CD4-positive, alpha-beta T cell (primary cell): Measurements from ENCODE around the gene ZYG11B. TPM values are rescaled to one million over a fixed set of nuclear protein-coding genes. Genes with fewer than 3 reads are reported as not detected.

ENCODE experiments used
- ATAC-seq: fragments of 200-7000 bp; cut with Tn5 transposase; one replicate; pipeline ENCODE4 v1.10.0; 2022; ENCODE audit warnings: mild to moderate bottlenecking; ENCODE audit not compliant: poor library complexity
- CTCF ChIA-PET: fragments of 350-600 bp; sonication (Branson Sonifier 250); formaldehyde crosslinking; loops from one replicate; lab custom pipeline; 2021; ENCODE audit warnings: antibody characterized with exemption, inconsistent platforms; lab: Charles Lee
- POLR2A ChIA-PET: fragments of 350-600 bp; sonication (Branson Sonifier 250); formaldehyde crosslinking; loops from one replicate; lab custom pipeline; 2021; ENCODE audit warnings: antibody characterized with exemption, inconsistent platforms; lab: Charles Lee
- DNase-seq, 14 experiments: peaks; one replicate each; pipeline ENCODE4 v3.0.0-alpha.2; 2013 to 2020; ENCODE audit warnings: mixed read lengths in 2 of 14
- H3K27ac ChIP-seq, 2 donors: one replicate each; pipeline versions ENCODE4 v1.5.1 to v1.7.0; 2013; ENCODE audit warnings: low read length in 2 of 2, low read depth in 1 of 2, mild to moderate bottlenecking in 1 of 2
- H3K27me3 ChIP-seq, 2 experiments: 1 replicate in 1 of 2; 2 replicates in 1 of 2; pipeline versions ENCODE4 v1.6.1 to v1.7.0; 2013; ENCODE audit warnings: low read length in 2 of 2, control low read depth in 1 of 2, mild to moderate bottlenecking in 1 of 2, moderate library complexity in 1 of 2; ENCODE audit not compliant: insufficient read depth in 2 of 2, control insufficient read depth in 1 of 2
- H3K36me3 ChIP-seq: one replicate; pipeline ENCODE4 v1.6.1; 2013; ENCODE audit warnings: low read length, control low read depth; ENCODE audit not compliant: insufficient read depth
- H3K4me1 ChIP-seq: one replicate; pipeline ENCODE4 v1.6.1; 2013; ENCODE audit warnings: low read length, control low read depth; ENCODE audit not compliant: insufficient read depth
- H3K4me3 ChIP-seq: one replicate; pipeline ENCODE4 v1.5.1; 2013; ENCODE audit warnings: mild to moderate bottlenecking, low read length, moderate library complexity
- H3K9me3 ChIP-seq, 2 experiments: 1 replicate in 1 of 2; 2 replicates in 1 of 2; pipeline versions ENCODE4 v1.6.1 to v1.7.0; 2013; ENCODE audit warnings: low read length in 2 of 2, mild to moderate bottlenecking in 2 of 2, control low read depth in 1 of 2, moderate library complexity in 1 of 2; ENCODE audit not compliant: control insufficient read depth in 1 of 2, insufficient read depth in 1 of 2
- H3K27ac Mint-ChIP-seq: one replicate; pipeline ENCODE4 v1.8.0; 2020; ENCODE audit warnings: mixed read lengths
- H3K27me3 Mint-ChIP-seq: one replicate; pipeline ENCODE4 v1.8.0; 2021; ENCODE audit warnings: mixed read lengths
- H3K36me3 Mint-ChIP-seq: one replicate; pipeline ENCODE4 v1.8.0; 2021; ENCODE audit warnings: low read depth, mixed read lengths
- H3K4me1 Mint-ChIP-seq: one replicate; pipeline ENCODE4 v1.8.0; 2021; ENCODE audit warnings: low read depth, mixed read lengths
- H3K4me3 Mint-ChIP-seq: one replicate; pipeline ENCODE4 v1.8.0; 2020; ENCODE audit warnings: mild to moderate bottlenecking, mixed read lengths
- H3K9me3 Mint-ChIP-seq: one replicate; pipeline ENCODE4 v1.8.0; 2020; ENCODE audit warnings: mixed read lengths
- intact Hi-C, 2 experiments: fragments of 100-400 bp; cut with DNase I in 1 of 2; cut with micrococcal nuclease in 1 of 2; formaldehyde crosslinking; loops; one replicate each; pipeline versions ENCODE4 v1.15.1 to v1.9.0; 2023 to 2025; cut with DNase I, micrococcal nuclease
- total RNA-seq, 174 experiments: library from RNA in 2 of 174; stranded (reverse) in 2 of 174; gene quantifications; one replicate each; pipeline ENCODE4 v1.2.3 and lab custom pipeline; 2021 to 2026
- TF ChIP-seq, protein P1 (sequence below): fragments of 200-600 bp; IDR thresholded peaks from one replicate; pipeline ENCODE4 v1.8.0; 2022; ENCODE audit warnings: antibody characterized with exemption, mild to moderate bottlenecking

Gene ZYG11B
- total RNA-seq, 2 experiments from 2014 or later: 14.1 to 16.1 TPM

DNA sequence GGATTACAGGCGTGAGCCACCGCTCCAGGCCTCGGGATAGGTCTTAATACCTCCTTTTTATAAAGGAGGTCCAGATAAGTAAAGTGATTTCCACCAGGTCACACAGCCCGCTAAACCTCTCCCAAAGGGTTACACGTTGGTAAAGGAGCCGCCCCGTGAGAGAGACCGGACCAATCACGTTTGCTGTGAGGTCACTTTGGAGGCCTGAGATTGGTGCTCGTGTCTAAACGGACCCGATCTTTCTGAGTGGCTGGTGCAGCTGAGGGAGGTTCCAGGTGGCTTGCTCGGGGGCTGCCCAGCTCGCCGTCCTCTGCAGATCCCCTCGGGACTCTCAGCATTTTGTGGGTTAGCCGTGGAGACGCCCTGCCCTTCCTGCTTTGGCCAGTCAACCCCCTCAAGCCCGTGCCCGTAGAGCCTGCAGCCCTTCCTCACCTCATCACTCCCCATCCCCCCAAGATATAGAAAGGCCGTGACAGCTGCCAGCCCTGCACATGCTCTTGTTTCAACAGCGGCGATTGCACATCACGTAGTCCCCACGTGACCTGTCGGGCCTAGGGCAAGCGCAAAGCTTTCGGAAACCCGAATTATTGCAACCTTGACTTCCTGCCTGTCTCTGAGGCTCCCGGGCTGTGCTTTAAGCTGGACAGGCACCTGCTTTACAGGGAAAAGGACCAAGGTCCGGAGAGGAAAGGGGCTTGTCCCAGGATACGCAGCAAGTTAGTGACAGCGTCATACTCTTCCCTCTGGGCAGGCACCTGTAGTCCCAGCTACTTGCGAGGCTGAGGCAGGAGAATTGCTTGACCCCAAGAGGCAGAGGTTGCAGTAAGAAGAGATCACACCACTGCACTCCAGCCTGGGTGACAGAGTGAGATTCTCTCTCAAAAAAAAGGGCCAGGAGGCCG lies 23.1 kb upstream of the ZYG11B start:
- peaks cover 20% of the 10 kb centered on the region for H3K4me1 Mint-ChIP-seq
- POLR2A ChIA-PET: interaction anchor here (0.6 to 1.8 kb wide), 22 partner anchors 9 to 1857 kb away, joined by 3 to 36 read pairs (median 4); partner anchors contain the start of genes ECHDC2, GPX7, ORC1 and PRPF38A
- peak overlapping the region; percentile 62 for H3K4me3 ChIP-seq
- H3K4me3 Mint-ChIP-seq: peak overlapping the region; percentile 84
- peak overlapping the region; percentile 56 to 96 for H3K27ac ChIP-seq
- peak overlapping the region; percentile 95 for H3K27ac Mint-ChIP-seq
- TF ChIP-seq, protein P1, sequence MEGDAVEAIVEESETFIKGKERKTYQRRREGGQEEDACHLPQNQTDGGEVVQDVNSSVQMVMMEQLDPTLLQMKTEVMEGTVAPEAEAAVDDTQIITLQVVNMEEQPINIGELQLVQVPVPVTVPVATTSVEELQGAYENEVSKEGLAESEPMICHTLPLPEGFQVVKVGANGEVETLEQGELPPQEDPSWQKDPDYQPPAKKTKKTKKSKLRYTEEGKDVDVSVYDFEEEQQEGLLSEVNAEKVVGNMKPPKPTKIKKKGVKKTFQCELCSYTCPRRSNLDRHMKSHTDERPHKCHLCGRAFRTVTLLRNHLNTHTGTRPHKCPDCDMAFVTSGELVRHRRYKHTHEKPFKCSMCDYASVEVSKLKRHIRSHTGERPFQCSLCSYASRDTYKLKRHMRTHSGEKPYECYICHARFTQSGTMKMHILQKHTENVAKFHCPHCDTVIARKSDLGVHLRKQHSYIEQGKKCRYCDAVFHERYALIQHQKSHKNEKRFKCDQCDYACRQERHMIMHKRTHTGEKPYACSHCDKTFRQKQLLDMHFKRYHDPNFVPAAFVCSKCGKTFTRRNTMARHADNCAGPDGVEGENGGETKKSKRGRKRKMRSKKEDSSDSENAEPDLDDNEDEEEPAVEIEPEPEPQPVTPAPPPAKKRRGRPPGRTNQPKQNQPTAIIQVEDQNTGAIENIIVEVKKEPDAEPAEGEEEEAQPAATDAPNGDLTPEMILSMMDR: no peak
- no peaks in the 10 kb centered on the region for H3K9me3 ChIP-seq
- no peaks in the 10 kb centered on the region for H3K9me3 Mint-ChIP-seq
- no peaks in the 10 kb centered on the region for H3K36me3 ChIP-seq
- no peaks in the 10 kb centered on the region for H3K27me3 ChIP-seq
- intact Hi-C loops: loop anchor here (1.0 to 5.0 kb wide), 4 partner anchors 23 to 1086 kb away; partner anchors contain the start of genes ZYG11B (in 2 of the 2), ECHDC2 (in 1 of the 2) and OSBPL9 (in 1 of the 2)
- H3K4me1 ChIP-seq: peaks cover 22% of the 10 kb centered on the region
- DNase-seq (peak; percentile 63 to 92 (median 72)), ATAC-seq (peak; percentile 91)
- H3K27me3 Mint-ChIP-seq: no peaks in the 10 kb centered on the region
- H3K36me3 Mint-ChIP-seq: peaks cover 4% of the 10 kb centered on the region
- CTCF ChIA-PET: interaction anchor here (1.0 kb wide), 2 partner anchors 17 to 24 kb away, joined by 3 to 5 read pairs; no protein-coding TSS in a partner anchor

GRCh38 chr1:52706136-52706670 lies 20.1 kb upstream of the ZYG11B start:
- H3K4me1 ChIP-seq: peaks cover 17% of the 10 kb centered on the region
- CTCF ChIA-PET: no interaction called here
- no peak overlapping the region for H3K27ac ChIP-seq
- no peaks in the 10 kb centered on the region for H3K27me3 ChIP-seq
- Mint-ChIP-seq H3K27me3 (no peaks in the 10 kb centered on the region), H3K4me1 (peaks cover 13% of the 10 kb centered on the region), H3K4me3 (no peak overlapping the region), H3K36me3 (no peaks in the 10 kb centered on the region), H3K27ac (peak overlapping the region; percentile 20), H3K9me3 (no peaks in the 10 kb centered on the region)
- intact Hi-C loops: no loop called here
- no peaks in the 10 kb centered on the region for H3K9me3 ChIP-seq
- POLR2A ChIA-PET: no interaction called here
- no peak overlapping the region for H3K4me3 ChIP-seq
- ATAC-seq (no peak), DNase-seq (no peak)
- H3K36me3 ChIP-seq: no peaks in the 10 kb centered on the region
- TF ChIP-seq, protein P1: no peak

DNA sequence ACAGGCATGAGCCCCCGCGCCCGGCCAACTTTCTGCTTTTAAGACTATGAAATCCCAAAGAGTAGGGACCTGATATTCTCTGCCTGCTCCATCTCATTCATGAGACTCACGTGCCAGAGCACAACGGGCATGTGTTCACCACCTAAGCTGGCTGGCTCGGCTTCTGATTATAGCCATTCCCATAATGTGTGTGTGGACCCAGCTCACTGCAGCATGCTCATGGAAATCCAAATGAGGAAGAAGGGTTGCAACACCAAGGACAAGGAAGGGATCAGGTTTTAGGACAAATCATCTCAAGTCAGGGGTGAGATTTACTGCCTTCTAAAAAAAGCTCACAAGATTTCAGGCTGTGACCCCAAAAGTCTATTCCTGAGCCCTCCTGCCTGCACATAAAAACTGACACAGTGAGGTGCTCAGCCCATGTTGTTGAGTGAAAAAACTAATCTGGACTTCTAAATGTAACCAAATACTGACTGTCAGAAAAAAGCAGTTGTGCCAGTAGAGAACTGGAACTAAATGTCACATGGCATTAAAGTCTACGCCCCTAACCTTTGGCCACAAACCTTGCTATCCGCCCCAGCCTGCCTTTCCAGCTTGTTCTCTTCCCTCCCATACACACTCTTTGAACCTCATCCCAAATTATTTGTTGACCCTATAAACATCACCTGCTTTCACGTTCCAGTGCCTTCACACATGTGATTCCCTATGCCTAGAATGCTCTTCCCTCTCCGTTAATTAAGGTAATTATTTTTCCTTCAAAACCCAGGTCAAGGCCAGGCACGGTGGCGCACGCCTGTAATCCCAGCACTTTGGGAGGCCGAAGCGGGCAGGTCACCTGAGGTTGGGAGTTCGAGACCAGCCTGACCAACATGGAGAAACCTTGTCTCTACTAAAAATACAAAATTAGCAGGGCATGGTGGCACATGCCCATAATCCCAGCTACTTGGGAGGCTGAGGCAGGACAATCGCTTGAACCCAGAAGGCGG lies 19.0 kb upstream of the ZYG11B start:
- no peaks in the 10 kb centered on the region for H3K9me3 ChIP-seq
- ChIA-PET POLR2A (no interaction called here), CTCF (interaction anchor here (0.9 kb wide), 1 partner anchor 73 kb away, joined by 3 read pairs; no protein-coding TSS in a partner anchor)
- intact Hi-C loops: no loop called here
- Mint-ChIP-seq H3K4me3 (no peak overlapping the region), H3K36me3 (no peaks in the 10 kb centered on the region), H3K27ac (no peak overlapping the region), H3K9me3 (no peaks in the 10 kb centered on the region), H3K27me3 (no peaks in the 10 kb centered on the region), H3K4me1 (peaks cover 13% of the 10 kb centered on the region)
- peaks cover 17% of the 10 kb centered on the region for H3K4me1 ChIP-seq
- no peak overlapping the region for H3K4me3 ChIP-seq
- no peak for DNase-seq
- H3K36me3 ChIP-seq: no peaks in the 10 kb centered on the region
- H3K27me3 ChIP-seq: no peaks in the 10 kb centered on the region
- TF ChIP-seq, protein P1: no peak
- H3K27ac ChIP-seq: no peak overlapping the region
- ATAC-seq: no peak
